NOMO-1 (cell line): Measurements from ENCODE around the gene IMMP2L.

ENCODE experiments used
- DNase-seq, 2 experiments: peaks; one replicate each; lab custom pipeline; 2025; ENCODE audit not compliant: unreplicated experiment in 2 of 2; lab: John Stamatoyannopoulos, UW

Gene IMMP2L

GRCh38 chr7:111180338-111180737 lies 382.0 kb downstream of the IMMP2L start:
- DNase-seq, result no peak

GRCh38 chr7:111175908-111176441 lies 386.3 kb downstream of the IMMP2L start:
- DNase-seq, result no peak

GRCh38 chr7:111174510-111174909 lies 387.8 kb downstream of the IMMP2L start:
- DNase-seq, result no peak

- no peak for DNase-seq
Observed at GRCh38 chr7:111173990-111174389, 388.3 kb downstream of the IMMP2L start.

GRCh38 chr7:111173528-111173927 lies 388.8 kb downstream of the IMMP2L start:
- DNase-seq, result no peak

GRCh38 chr7:111172564-111173257 lies 389.6 kb downstream of the IMMP2L start:
- no peak for DNase-seq

GRCh38 chr7:111168182-111168581 lies 394.1 kb downstream of the IMMP2L start:
- DNase-seq, result no peak

- no peak for DNase-seq
Observed at GRCh38 chr7:111164442-111164841, 397.9 kb downstream of the IMMP2L start.

- DNase-seq, result no peak
Observed at GRCh38 chr7:111162692-111163091, 399.6 kb downstream of the IMMP2L start.

- DNase-seq, result no peak
Observed at GRCh38 chr7:111160297-111160696, 402.0 kb downstream of the IMMP2L start.

- no peak for DNase-seq
Observed at GRCh38 chr7:111159426-111159825, 402.9 kb downstream of the IMMP2L start.

GRCh38 chr7:111150709-111151108 lies 411.6 kb downstream of the IMMP2L start:
- no peak for DNase-seq

- no peak for DNase-seq
Observed at GRCh38 chr7:111147708-111148533, 414.4 kb downstream of the IMMP2L start.

GRCh38 chr7:111146136-111146535 lies 416.2 kb downstream of the IMMP2L start:
- no peak for DNase-seq

- no peak for DNase-seq
Observed at GRCh38 chr7:111145472-111145871, 416.8 kb downstream of the IMMP2L start.

- no peak for DNase-seq
Observed at GRCh38 chr7:111140091-111140865, 422.0 kb downstream of the IMMP2L start.

GRCh38 chr7:111138586-111138985 lies 423.7 kb downstream of the IMMP2L start:
- no peak for DNase-seq

- peak; percentile 43 to 60 for DNase-seq
Observed at GRCh38 chr7:111138193-111138569, 424.1 kb downstream of the IMMP2L start.

- peak in 1 of 2 experiments; percentile 18 for DNase-seq
Observed at GRCh38 chr7:111137296-111138192, 424.7 kb downstream of the IMMP2L start.

GRCh38 chr7:111132833-111133232 lies 429.5 kb downstream of the IMMP2L start:
- DNase-seq, result no peak
